ENCODE results near the gene L3MBTL1. TPM values are rescaled to one million over a fixed set of nuclear protein-coding genes. Genes with fewer than 3 reads are reported as not detected.

The L3MBTL1 gene
- polyA plus RNA-seq, 3 donors, result 0.31 to 9.0 (median 0.36) TPM

GRCh38 chr20:43516251-43516824, 8.8 kb downstream of the L3MBTL1 start:
- Histone ChIP-seq H3K27me3 (ENCODE audit: control insufficient read depth in 2 of 2, insufficient read depth in 2 of 2, low read length in 2 of 2) (no peaks in the 10 kb centered on the region), H3K4me2 (replicated peaks; ENCODE audit: extremely low read depth, low read length, poor library complexity, severe bottlenecking) (no peak overlapping the region)
- peaks cover 0 to 3% (median 2%) of the 10 kb centered on the region in 7 donors for H3K9me3 Mint-ChIP-seq

GRCh38 chr20:43520074-43520630, 12.7 kb downstream of the L3MBTL1 start:
- H2AFZ ChIP-seq (ENCODE audit: insufficient read depth, low read depth, low read length, poor library complexity, severe bottlenecking), result no peak overlapping the region
- no peaks in the 10 kb centered on the region for H3K27me3 ChIP-seq (ENCODE audit: control insufficient read depth in 2 of 2, insufficient read depth in 2 of 2, low read length in 2 of 2)
- intact Hi-C loops (cut with micrococcal nuclease), result no loop called here
- no peak for DNase-seq
- no peaks in the 10 kb centered on the region for H3K36me3 ChIP-seq (replicated peaks in 1 of 2; ENCODE audit: control insufficient read depth in 1 of 2, insufficient read depth in 2 of 2, low read length in 2 of 2)
- WGBS (ENCODE audit: insufficient coverage), result no CpG with 5 or more reads among the region's 1 CpG
- no peak overlapping the region for H3K4me3 ChIP-seq (replicated peaks in 1 of 3; ENCODE audit: low read depth in 2 of 3, low read length in 3 of 3)
- no peaks in the 10 kb centered on the region for H3K36me3 Mint-ChIP-seq
- no peak overlapping the region for H3K27ac Mint-ChIP-seq
- H3K27me3 Mint-ChIP-seq (ENCODE audit: low read depth in 3 of 3), result peaks cover under 1 to 5% (median 5%) of the 10 kb centered on the region in 3 donors
- H3K4me3 Mint-ChIP-seq, result no peak overlapping the region
- H3K9me3 ChIP-seq (replicated peaks in 1 of 2; ENCODE audit: control insufficient read depth in 1 of 2, insufficient read depth in 1 of 2, low read length in 2 of 2), result no peaks in the 10 kb centered on the region
- H3K27ac ChIP-seq (ENCODE audit: low read depth in 1 of 2, low read length in 2 of 2), result no peak overlapping the region
- no peak for TF ChIP-seq CTCF (IDR thresholded peaks at IDR 0.05)
- no peaks in the 10 kb centered on the region for H4K20me1 ChIP-seq (ENCODE audit: insufficient read depth, low read length)
- peaks cover 0 to 3% (median 0%) of the 10 kb centered on the region in 7 donors for H3K9me3 Mint-ChIP-seq
- no peaks in the 10 kb centered on the region for H3K79me2 ChIP-seq (ENCODE audit: insufficient read depth, low read length)
- peaks cover 7% of the 10 kb centered on the region for H3K4me1 Mint-ChIP-seq
- no peak overlapping the region for H3K9ac ChIP-seq (ENCODE audit: insufficient read depth, low read length, poor library complexity, severe bottlenecking)
- no peak overlapping the region for H3K4me2 ChIP-seq (replicated peaks; ENCODE audit: extremely low read depth, low read length, poor library complexity, severe bottlenecking)
- H3K4me1 ChIP-seq (ENCODE audit: control insufficient read depth in 1 of 2, insufficient read depth in 2 of 2, low read length in 2 of 2), result peaks cover 2 to 7% of the 10 kb centered on the region in 2 donors

More at GRCh38 chr20:43516251-43516824, 8.8 kb downstream of the L3MBTL1 start:
- DNase-seq, result no peak
- Mint-ChIP-seq H3K27ac (no peak overlapping the region), H3K36me3 (no peaks in the 10 kb centered on the region), H3K27me3 (ENCODE audit: low read depth in 3 of 3) (peaks cover 0 to 8% (median 3%) of the 10 kb centered on the region in 3 donors), H3K4me3 (no peak overlapping the region), H3K4me1 (peaks cover 12% of the 10 kb centered on the region)
- WGBS (ENCODE audit: insufficient coverage), result no CpG with 5 or more reads among the region's 1 CpG
- no peaks in the 10 kb centered on the region for H3K36me3 ChIP-seq (replicated peaks in 1 of 2; ENCODE audit: control insufficient read depth in 1 of 2, insufficient read depth in 2 of 2, low read length in 2 of 2)
- H3K4me1 ChIP-seq (ENCODE audit: control insufficient read depth in 1 of 2, insufficient read depth in 2 of 2, low read length in 2 of 2), result peaks cover 12 to 20% of the 10 kb centered on the region in 2 donors
- H2AFZ ChIP-seq (ENCODE audit: insufficient read depth, low read depth, low read length, poor library complexity, severe bottlenecking), result no peak overlapping the region
- H3K4me3 ChIP-seq (replicated peaks in 1 of 3; ENCODE audit: low read depth in 2 of 3, low read length in 3 of 3), result no peak overlapping the region
- H3K79me2 ChIP-seq (ENCODE audit: insufficient read depth, low read length), result no peaks in the 10 kb centered on the region
- no peak for TF ChIP-seq CTCF (IDR thresholded peaks at IDR 0.05)
- no peak overlapping the region for H3K27ac ChIP-seq (ENCODE audit: low read depth in 1 of 2, low read length in 2 of 2)
- no peaks in the 10 kb centered on the region for H3K9me3 ChIP-seq (replicated peaks in 1 of 2; ENCODE audit: control insufficient read depth in 1 of 2, insufficient read depth in 1 of 2, low read length in 2 of 2)
- no peaks in the 10 kb centered on the region for H4K20me1 ChIP-seq (ENCODE audit: insufficient read depth, low read length)
- intact Hi-C loops (cut with micrococcal nuclease), result no loop called here
- no peak overlapping the region for H3K9ac ChIP-seq (ENCODE audit: insufficient read depth, low read length, poor library complexity, severe bottlenecking)
